Heart left ventricle (tissue), 16 donors: ENCODE results near the gene TP53I3. TPM values are rescaled to one million over a fixed set of nuclear protein-coding genes. Genes with fewer than 3 reads are reported as not detected.

Source experiments
- ATAC-seq, 4 donors: fragments of 200-7000 bp; cut with Tn5 transposase; one replicate each; pipeline ENCODE4 v1.9.1; 2020 to 2022; ENCODE audit warnings: moderate library complexity in 4 of 4, mild to moderate bottlenecking in 3 of 4, moderate number of reproducible peaks in 1 of 4
- DNase-seq, 5 donors: peaks; one replicate each; pipeline ENCODE4 v3.0.0-alpha.2; 2020
- H3K27ac ChIP-seq, 12 donors: fragments of 200-600 bp; sonication (generic) in 4 of 12; one replicate each; pipeline versions ENCODE4 v1.5.0 to v1.8.0; 2016 to 2022; ENCODE audit warnings: mild to moderate bottlenecking in 2 of 12
- H3K27me3 ChIP-seq, 9 donors: fragments of 200-600 bp; sonication (generic) in 2 of 9; one replicate each; pipeline versions ENCODE4 v1.5.1 to v1.8.0; 2016 to 2022; ENCODE audit warnings: mild to moderate bottlenecking in 3 of 9
- H3K36me3 ChIP-seq, 9 donors: fragments of 200-600 bp; sonication (generic) in 2 of 9; one replicate each; pipeline versions ENCODE4 v1.5.0 to v1.8.0; 2018 to 2022; ENCODE audit warnings: mild to moderate bottlenecking in 2 of 9
- H3K4me1 ChIP-seq, 12 donors: fragments of 200-600 bp; sonication (generic) in 4 of 12; one replicate each; pipeline versions ENCODE4 v1.5.0 to v1.8.0; 2016 to 2022; ENCODE audit warnings: mild to moderate bottlenecking in 3 of 12
- H3K4me3 ChIP-seq, 12 donors: fragments of 200-600 bp; sonication (generic) in 4 of 12; one replicate each; pipeline versions ENCODE4 v1.5.0 to v1.8.0; 2017 to 2022; ENCODE audit warnings: mild to moderate bottlenecking in 9 of 12, moderate library complexity in 4 of 12
- H3K9me3 ChIP-seq, 12 donors: fragments of 200-600 bp; sonication (generic) in 4 of 12; one replicate each; pipeline versions ENCODE4 v1.5.0 to v1.8.0; 2016 to 2022; ENCODE audit warnings: mild to moderate bottlenecking in 1 of 12
- POLR2A ChIP-seq, 2 donors: fragments of 450-650 bp; IDR thresholded peaks; one replicate each; pipeline ENCODE4 v1.6.1; 2017; ENCODE audit warnings: antibody characterized with exemption in 2 of 2, mild to moderate bottlenecking in 2 of 2, moderate library complexity in 2 of 2
- WGBS, 4 donors: extraction: QIAGEN DNeasy Blood & Tissue Kit in 2 of 4; methylation state at CpG; one replicate each; pipeline versions ENCODE4 v1.1.5 to v1.1.7; 2013 to 2018; 5-methylcytosine and 5-hydroxymethylcytosine counted together
- intact Hi-C, 10 donors: fragments of 100-400 bp; cut with DNase I; formaldehyde crosslinking; loops; one replicate each; pipeline versions ENCODE4 v1.11.1 to v1.14.2; 2022
- polyA plus RNA-seq, 2 donors: library from polyadenylated mRNA; stranded (reverse); fragments of 200-250 nt; gene quantifications; one replicate each; pipeline ENCODE4 v1.2.3, GENCODE V29; 2013
- total RNA-seq, 9 donors: library from RNA; depleted of rRNA in 2 of 9; stranded (reverse); fragments of >200 nt in 2 of 9; fragmentation: NEBNext Ultra II Directional in 3 of 9; extraction: Animal tissue kit (Norgen Biotek cat#: 25700) in 3 of 9; gene quantifications; one replicate each; pipeline versions ENCODE4 v1.1.0 to v1.2.4, GENCODE V29; 2016 to 2023
- TF ChIP-seq, protein P1 (sequence below), 12 donors: fragments of 200-600 bp; sonication (generic) in 4 of 12; IDR thresholded peaks; one replicate each; pipeline versions ENCODE4 v1.5.0 to v1.8.0; 2018 to 2022; ENCODE audit warnings: antibody characterized with exemption in 12 of 12, mild to moderate bottlenecking in 5 of 12
- donor health status: ischemic (EF 13 %, LVEDD 7.1; RV severe dilation, severe dysfunction).
- donor health status: healthy with polysubstance abuse.
- donor health status: DM: no; HTN: yes; CAD: no.
- donor health status: DM: no; HTN: no; CAD: no.
- donor health status: ischemic (EF 25% LVEDD 6.9; RV normal size, moderate dysfunction).
- donor health status: ischemic (EF 25% LVEDD 5.7; RV mildly dilated, moderate dysfunction).
- donor health status: healthy.
- donor health status: DM: yes; HTN: yes; CAD: no.
- donor health status: ischemic (EF 35%, LVEDD 5.7; RV mildly dilated, moderate dysfunction).
- donor health status: nonischemic (EF 11% LVEDD 7.7; RV severe dilation, severe dysfunction).
- donor health status: DM: yes; HTN: yes; CAD: no.
- donor health status: PGD.
- donor health status: ischemic (EF 29% LVEDD 5.4; RV normal size, mild dysfunction).
- donor health status: nonischemic (EF 23%, LVEDD 6.1; RV moderate dilation, normal function).

TP53I3 gene
- total and polyA plus RNA-seq, 11 donors = 4.7 to 23.3 (median 13.9) TPM

DNA sequence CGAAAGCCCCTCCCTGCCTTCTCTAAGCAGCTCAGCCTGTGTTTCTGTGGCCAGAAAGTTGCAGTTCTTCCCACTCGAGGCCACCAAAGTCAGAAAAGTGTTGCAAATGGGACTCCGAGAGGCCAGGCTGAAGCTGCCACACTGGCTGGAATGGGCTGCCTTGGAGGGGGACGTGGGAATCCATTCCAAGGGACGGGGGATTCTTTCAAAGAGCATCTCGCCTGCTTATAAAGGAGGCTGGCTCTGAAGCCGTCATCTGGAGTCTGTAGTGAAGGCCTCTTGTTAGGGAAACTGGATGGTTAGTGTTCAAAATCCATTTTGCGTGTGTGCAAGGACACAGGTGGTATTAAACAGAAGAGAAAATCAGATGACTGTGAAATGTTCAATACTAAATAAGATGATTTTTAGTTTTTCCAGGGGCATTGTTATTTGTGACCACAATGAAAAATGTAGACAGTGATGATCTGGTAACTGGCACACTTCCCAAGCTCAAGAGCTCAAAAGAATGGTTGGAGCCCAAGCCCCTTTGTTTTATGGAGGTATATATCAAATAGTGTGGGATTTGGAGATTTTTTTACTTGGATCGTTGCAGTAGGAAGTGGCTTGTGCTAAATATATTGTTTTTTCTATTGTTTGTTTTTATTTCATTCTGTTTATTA is 39.4 kb upstream of the TP53I3 start:
- peak overlapping the region; percentile 83 to 97 (median 95) for H3K27ac ChIP-seq
- ATAC-seq = peak in 3 of 4 donors; percentile 1 to 15 (median 6)
- H3K9me3 ChIP-seq = no peaks in the 10 kb centered on the region
- no peak for TF ChIP-seq POLR2A (IDR thresholded peaks at IDR 0.05)
- TF ChIP-seq, protein P1, sequence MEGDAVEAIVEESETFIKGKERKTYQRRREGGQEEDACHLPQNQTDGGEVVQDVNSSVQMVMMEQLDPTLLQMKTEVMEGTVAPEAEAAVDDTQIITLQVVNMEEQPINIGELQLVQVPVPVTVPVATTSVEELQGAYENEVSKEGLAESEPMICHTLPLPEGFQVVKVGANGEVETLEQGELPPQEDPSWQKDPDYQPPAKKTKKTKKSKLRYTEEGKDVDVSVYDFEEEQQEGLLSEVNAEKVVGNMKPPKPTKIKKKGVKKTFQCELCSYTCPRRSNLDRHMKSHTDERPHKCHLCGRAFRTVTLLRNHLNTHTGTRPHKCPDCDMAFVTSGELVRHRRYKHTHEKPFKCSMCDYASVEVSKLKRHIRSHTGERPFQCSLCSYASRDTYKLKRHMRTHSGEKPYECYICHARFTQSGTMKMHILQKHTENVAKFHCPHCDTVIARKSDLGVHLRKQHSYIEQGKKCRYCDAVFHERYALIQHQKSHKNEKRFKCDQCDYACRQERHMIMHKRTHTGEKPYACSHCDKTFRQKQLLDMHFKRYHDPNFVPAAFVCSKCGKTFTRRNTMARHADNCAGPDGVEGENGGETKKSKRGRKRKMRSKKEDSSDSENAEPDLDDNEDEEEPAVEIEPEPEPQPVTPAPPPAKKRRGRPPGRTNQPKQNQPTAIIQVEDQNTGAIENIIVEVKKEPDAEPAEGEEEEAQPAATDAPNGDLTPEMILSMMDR (IDR thresholded peaks at IDR 0.05) = no peak
- H3K4me1 ChIP-seq = peaks cover 0 to 30% (median 16%) of the 10 kb centered on the region in 12 donors
- intact Hi-C loops = loop anchor here in 5 of 10 donors (2.0 to 5.0 kb wide), 2 partner anchors 37 to 39 kb away; partner anchors contain the start of gene TP53I3 (in 4 of the 5)
- H3K27me3 ChIP-seq = no peaks in the 10 kb centered on the region
- no peaks in the 10 kb centered on the region for H3K36me3 ChIP-seq
- no peak for DNase-seq
- WGBS, 4 donors = 6 to 20% (median 9%) methylated on average over 7 to 9 of the region's 9 CpGs
- H3K4me3 ChIP-seq = peak overlapping the region; percentile 39 to 95 (median 83)

DNA sequence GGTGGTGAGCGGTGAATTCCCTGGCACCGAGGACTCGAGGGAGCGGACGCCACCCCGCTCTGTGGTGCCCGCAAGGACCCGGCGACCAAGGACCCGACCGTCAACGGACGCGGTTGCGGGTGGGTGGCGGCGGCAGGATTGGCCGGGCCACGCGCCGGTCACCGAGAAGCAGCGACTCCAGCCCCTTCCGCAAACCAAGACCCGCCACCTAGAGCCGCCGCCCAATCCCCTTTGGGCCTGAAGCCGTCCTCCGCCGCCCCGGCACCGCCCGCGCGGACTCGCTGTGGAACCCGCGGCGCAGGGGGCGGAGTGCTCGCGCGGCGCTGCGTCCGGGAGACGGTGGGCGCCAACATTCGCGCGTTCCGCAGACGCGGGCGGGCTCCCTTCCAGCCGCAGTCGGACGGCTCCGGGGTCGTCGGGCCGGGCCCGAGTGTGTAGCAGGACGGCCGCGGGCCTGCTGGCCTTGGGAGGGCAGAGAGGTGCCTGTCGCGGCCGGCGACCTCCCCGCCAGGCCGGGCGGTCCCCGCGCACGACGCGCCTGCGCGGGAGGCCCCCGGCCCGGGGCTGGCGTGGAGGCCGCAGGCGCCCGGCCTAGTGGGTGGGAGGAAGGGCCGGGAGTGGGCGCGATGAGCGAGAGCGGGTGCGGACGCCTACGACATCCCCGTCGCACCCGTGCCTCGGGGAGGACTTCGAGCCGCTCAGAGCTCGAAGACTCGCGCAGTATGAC is 38.7 kb upstream of the TP53I3 start, which contains the start of the genes FAM228B and PFN4:
FAM228B (plus strand) TSS at position 275 of the 727 bp plus-strand sequence. CDS start 893 bp downstream, outside the sequence.
PFN4 (minus strand) TSS at position 140 of the 727 bp plus-strand sequence. CDS start 799 bp downstream, outside the sequence.
- DNase-seq = peak; percentile 92 to 94 (median 94)
- intact Hi-C loops = loop anchor here in 5 of 10 donors (2.0 to 5.0 kb wide), 2 partner anchors 36 to 39 kb away; partner anchors contain the start of gene TP53I3 (in 4 of the 5)
- Histone ChIP-seq H3K4me3 (peak within 1 kb of the TSS; percentile 39 to 95 (median 83)), H3K4me1 (peaks cover 0 to 30% (median 16%) of the 10 kb centered on the region in 12 donors), H3K9me3 (no peaks in the 10 kb centered on the region), H3K27ac (peak within 1 kb of the TSS; percentile 83 to 97 (median 95)), H3K27me3 (no peaks in the 10 kb centered on the region), H3K36me3 (peaks cover 0 to 2% (median 0%) of the 10 kb centered on the region in 9 donors)
- 0 to 1% (median 0%) methylated on average over 19 to 103 of the region's 103 CpGs for WGBS, 4 donors
- TF ChIP-seq POLR2A (IDR thresholded peaks at IDR 0.05) = peak in 1 of 2 donors; percentile 89
- TF ChIP-seq, protein P1 (IDR thresholded peaks at IDR 0.05) = peak in 1 of 12 donors; percentile 7
- ATAC-seq = peak; percentile 96 to 99 (median 98)

DNA sequence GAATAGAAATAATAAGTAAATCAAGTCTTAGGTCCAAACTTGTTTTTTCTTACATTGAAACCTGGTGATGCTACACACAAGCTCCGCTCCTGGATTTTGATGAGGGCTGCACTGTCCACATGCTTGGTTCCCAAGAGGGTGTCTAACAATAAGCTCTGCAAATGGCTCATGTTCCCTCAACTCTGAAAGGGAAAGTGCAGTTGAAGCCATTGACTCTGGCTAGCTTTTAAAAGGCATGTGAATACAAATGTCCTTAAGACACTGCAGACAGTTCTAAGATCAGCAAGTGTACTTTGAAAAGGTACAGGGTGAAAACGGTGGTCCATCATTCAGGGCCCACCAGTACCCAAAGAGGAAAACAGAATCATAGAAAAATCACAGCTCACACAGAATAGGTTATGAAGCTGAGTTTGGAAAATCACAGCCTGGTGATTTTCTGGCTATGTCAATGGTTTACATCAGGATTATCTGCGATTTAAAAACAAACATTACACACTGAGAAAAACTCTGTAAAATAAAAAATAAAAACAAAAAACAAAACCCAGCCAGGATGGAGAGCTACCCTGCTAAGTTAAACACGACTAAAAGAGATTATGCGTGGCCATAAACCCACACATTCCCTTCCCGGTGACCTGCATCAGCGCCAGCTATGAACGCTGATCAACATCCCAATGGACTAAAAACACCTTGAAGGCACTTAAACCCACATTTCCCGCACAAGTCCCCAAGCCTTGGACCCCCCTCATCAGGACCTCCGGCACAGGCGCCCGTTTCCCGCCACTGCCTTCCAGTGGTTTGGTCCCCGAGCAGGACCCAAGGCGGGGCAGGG is 37.9 kb upstream of the TP53I3 start:
- Histone ChIP-seq H3K27me3 (no peaks in the 10 kb centered on the region), H3K4me3 (peak overlapping the region; percentile 39 to 95 (median 83)), H3K9me3 (no peaks in the 10 kb centered on the region), H3K27ac (peak overlapping the region; percentile 83 to 97 (median 95)), H3K4me1 (peaks cover 0 to 30% (median 16%) of the 10 kb centered on the region in 12 donors), H3K36me3 (peaks cover 0 to 6% (median 0%) of the 10 kb centered on the region in 9 donors)
- TF ChIP-seq, protein P1 (IDR thresholded peaks at IDR 0.05) = no peak
- TF ChIP-seq POLR2A (IDR thresholded peaks at IDR 0.05) = no peak
- ATAC-seq = no peak
- no peak for DNase-seq
- 8 to 9% (median 9%) methylated on average over 15 of the region's 15 CpGs for WGBS, 4 donors
- intact Hi-C loops = loop anchor here in 5 of 10 donors (2.0 to 5.0 kb wide), 2 partner anchors 35 to 38 kb away; partner anchors contain the start of gene TP53I3 (in 4 of the 5)
